Measurements from ENCODE around the gene PPP5C.

- TF ChIP-seq CTCF (conservative IDR thresholded peaks at IDR 0.05; ENCODE audit: low read depth, low read length) (no peak), EZH2 (IDR thresholded peaks at IDR 0.05; ENCODE audit: low read length, unreplicated experiment) (no peak)
These were observed 34.5 kb downstream of the PPP5C start for GRCh38 chr19:46381346-46381745.

Data from PC-3 (cell line).